T-helper 1 cell (primary cell): ENCODE results near the gene GUCY2D.
"Not testable (repeated sequence)": the region's sequence is repeated elsewhere in the genome, so short reads cannot be mapped to it uniquely, and the experiment has no call there.

ENCODE experiments used
- DNase-seq, 5 donors: peaks; one replicate each; pipeline ENCODE4 v3.0.0-alpha.2; 2012 to 2020
- total RNA-seq, 4 donors: gene quantifications; one replicate each; lab custom pipeline; 2026; lab: John Stamatoyannopoulos, UW

Gene GUCY2D
- 0 to 0.27 (median 0) reads per million in 4 donors for total RNA-seq

- DNase-seq: no peak
Observed at GRCh38 chr17:8001976-8002720, at the start of gene GUCY2D. GUCY2D (plus strand) TSS chr17:8002615; CDS start chr17:8003048, 433 bp downstream.

GRCh38 chr17:7953266-7953665, 49.1 kb upstream of the GUCY2D start:
- DNase-seq: not testable (repeated sequence)

GRCh38 chr17:7955414-7956227, 46.8 kb upstream of the GUCY2D start:
- DNase-seq: no peak

DNA sequence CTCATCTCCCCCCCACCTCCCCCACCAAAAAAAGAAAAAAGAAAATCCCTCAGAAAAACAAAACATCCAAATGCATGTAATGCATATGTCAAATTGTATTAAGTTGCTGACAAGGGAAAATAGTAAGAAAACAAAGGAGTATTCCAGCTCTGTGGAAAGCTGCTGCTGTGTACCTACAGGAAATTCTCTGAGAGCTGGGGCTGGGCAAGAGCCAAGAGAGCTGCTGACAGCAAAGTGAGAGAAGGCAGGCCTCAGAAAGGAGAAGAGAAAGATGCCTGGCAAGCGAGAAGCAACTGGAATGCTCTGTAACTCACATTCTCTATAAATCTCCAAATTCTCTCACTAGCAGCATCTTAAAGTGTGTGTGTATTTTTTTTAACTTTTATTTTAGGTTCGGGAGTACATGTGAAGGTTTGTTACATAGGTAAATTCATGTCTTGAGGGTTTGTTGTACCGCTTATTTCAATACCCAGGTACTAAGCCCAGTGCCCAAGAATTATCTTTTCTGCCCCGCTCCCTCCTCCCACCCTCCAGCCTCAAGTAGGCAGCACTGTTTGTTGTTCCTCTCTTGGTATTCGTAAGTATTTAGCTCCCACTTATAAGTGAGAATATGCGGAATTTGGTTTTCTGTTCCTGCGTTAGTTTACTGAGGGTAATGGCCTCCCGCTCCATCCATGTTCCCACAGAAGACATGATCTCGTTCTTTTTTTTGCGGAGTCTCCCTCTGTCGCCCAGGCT, 46.0 kb upstream of the GUCY2D start:
- no peak for DNase-seq

DNA sequence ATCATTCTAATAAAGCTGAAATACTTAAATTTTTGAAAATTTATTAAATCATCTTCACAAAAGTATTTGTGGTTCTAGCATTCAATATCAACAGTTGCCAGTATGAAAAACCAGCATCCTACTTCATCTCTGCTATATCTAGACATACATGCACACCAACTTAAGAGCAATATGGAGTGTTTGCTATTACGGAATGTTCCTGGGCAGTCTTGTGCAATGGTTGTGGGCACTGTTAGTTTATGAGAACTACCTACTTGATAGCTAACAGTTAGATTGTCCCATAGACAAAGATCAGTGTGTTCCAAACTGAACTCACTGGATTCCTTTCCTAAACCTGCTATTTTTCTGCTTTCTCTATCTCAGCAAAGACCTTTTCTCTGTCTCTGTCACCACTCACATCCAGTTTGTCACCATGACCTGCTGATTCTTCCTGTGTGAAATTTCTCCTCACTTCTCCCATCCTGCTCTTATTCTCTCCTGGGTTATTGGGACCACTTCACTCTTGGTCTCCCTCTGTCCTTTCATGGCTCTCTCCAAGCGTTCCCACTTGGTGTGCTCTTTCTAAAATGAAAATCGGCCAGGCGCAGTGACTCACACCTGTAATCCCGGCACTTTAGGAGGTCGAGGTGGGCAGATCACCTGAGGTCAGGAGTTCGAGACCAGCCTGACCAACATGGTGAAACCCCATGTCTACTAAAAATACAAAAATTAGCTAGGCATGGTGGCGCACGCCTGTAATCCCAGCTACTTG, 42.7 kb upstream of the GUCY2D start:
- no peak for DNase-seq

DNA sequence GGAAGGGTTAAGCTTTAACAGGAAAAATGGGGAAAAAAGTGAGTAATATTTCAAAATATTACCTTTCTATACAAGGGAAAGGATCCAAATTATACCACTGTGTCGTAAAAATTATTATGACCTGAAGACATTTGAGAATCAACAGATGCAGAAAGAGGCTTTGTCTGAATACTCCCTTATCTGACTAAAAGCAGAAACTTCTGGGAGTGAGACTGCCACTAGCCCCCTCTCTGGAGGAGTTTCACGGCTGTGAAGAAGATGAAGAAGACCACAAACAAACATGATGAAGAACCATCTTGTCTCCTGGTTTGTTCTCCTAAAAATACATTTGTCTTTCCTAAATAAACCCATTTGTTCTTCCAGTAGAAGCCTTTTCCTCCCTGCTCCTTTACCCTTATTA, 41.0 kb upstream of the GUCY2D start:
- DNase-seq: no peak

- DNase-seq: no peak
Observed at GRCh38 chr17:7967751-7968150, 34.7 kb upstream of the GUCY2D start.

- DNase-seq: no peak
Observed at GRCh38 chr17:7969433-7969832, 33.0 kb upstream of the GUCY2D start.

DNA sequence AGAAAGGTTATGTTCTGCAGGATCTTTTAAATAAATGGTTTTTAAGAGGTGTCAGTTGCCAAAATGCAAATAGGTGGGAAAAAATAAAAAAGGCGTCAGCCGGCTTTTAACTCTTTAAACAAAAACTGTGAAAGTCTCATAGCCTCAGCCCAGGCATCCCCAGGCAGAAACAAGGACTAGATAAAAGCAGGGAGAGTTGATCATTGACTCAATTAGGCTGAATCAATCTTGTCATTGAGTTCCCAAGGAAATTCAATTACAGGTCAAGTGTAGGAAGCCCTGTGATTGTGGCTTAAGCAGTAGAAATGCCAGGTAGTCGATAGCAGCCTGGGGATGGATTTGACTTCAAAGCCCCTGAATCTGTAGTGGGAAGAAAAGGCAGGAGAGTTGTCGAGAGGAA, 30.8 kb upstream of the GUCY2D start:
- DNase-seq: no peak

- no peak for DNase-seq
Observed at GRCh38 chr17:7972131-7972785, 30.2 kb upstream of the GUCY2D start.

DNA sequence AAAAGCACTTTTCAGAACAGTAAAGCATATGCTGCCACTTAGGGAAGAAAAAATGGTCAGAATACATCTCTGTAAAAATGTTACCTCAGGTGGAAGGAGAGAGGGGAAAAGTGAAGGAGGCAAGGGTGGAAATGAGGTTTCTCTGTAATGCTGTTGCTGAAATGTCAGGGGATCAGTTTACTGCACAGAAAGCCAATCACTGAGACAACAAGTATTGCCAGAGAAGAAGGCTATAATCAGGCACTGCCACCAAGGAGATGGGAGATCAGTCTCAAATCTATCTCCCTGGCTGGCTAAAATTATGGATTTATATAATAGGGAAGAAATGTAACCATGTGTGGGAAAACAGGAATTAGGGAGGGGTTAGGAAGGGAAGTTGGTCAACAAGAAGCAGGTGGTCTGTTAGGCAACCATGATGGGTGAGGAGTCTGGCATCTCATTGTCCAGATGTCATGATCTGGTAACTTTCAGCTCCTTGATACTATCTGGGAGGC, 27.7 kb upstream of the GUCY2D start:
- DNase-seq: no peak

GRCh38 chr17:7977039-7977438, 25.4 kb upstream of the GUCY2D start:
- DNase-seq: no peak

DNA sequence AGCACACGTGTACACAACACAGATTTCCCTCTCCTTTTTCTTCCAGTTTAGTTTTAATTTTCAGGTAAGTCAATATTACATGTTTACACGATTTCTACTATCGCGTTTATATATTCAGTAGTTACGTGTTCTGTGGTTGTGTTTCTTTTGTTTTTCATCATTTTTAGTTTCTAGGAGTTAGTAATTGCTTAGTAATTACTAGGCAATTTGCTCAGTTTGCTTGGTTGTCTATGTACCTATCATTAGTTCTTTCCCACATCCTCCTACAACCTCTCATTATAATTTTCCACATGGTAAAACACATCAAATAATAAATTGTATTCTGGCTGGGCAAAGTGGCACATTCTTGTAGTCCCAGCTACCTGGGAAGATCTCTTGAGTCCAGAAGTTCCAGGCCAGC, 24.6 kb upstream of the GUCY2D start:
- DNase-seq: no peak

- DNase-seq: no peak
Observed at GRCh38 chr17:7982173-7982572, 20.2 kb upstream of the GUCY2D start.

- DNase-seq: no peak
Observed at GRCh38 chr17:7982666-7983065, 19.7 kb upstream of the GUCY2D start.

GRCh38 chr17:7984904-7985303, 17.5 kb upstream of the GUCY2D start:
- no peak for DNase-seq

- no peak for DNase-seq
Observed at GRCh38 chr17:7987112-7987893, 15.1 kb upstream of the GUCY2D start.

GRCh38 chr17:7988750-7989178, 13.7 kb upstream of the GUCY2D start:
- peak in 4 of 5 donors; percentile 19 to 78 (median 54) for DNase-seq

GRCh38 chr17:7989781-7990655, 12.4 kb upstream of the GUCY2D start:
- DNase-seq: peak; percentile 75 to 91 (median 83)

DNA sequence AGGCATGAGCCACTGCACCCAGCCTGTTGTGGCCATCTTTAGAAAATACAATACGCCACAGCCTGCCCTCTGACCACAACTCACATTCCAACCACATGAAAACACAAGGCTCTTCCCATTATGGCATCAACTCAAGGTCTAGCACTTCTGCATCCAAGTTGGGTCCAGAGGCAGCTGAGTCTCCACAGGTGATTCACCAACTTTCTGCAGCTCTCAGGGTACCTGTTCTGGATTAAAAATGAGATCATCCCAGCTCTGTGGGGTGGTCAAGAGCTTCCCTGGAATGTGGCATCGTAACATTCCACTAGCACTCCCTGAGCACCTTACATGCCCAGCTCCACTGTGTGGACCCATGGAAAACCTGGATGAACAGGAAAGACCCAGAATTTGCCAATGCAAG, 9.9 kb upstream of the GUCY2D start:
- DNase-seq: no peak
